Loucy (cell line): Measurements from ENCODE around the gene METTL4.

Experiments used
- CTCF ChIP-seq: fragments of 200-600 bp; sonication (generic); conservative IDR thresholded peaks from 2 replicates; pipeline ENCODE4 v1.5.1; 2014; ENCODE audit warnings: mild to moderate bottlenecking, antibody characterized with exemption, low read length
- EZH2phosphoT487 ChIP-seq: fragments of 200-600 bp; IDR thresholded peaks from 2 replicates; pipeline ENCODE4 v1.6.1; 2018; ENCODE audit warnings: antibody characterized with exemption, mild to moderate bottlenecking, moderate library complexity, borderline replicate concordance

GRCh38 chr18:2513616-2514015 lies 57.7 kb downstream of the METTL4 start:
- TF ChIP-seq CTCF = no peak
- TF ChIP-seq EZH2phosphoT487 = no peak
